GM19463 (cell line): Measurements from ENCODE around the gene DCLK2.

ENCODE experiments used
- ATAC-seq: cut with Tn5 transposase; IDR thresholded peaks from one replicate; pipeline ENCODE4 v1.9.1; 2021; ENCODE audit warnings: mild to moderate bottlenecking, moderate library complexity; ENCODE audit not compliant: unreplicated experiment

DCLK2 gene

GRCh38 chr4:150234246-150234645 is 156.0 kb downstream of the DCLK2 start:
- no peak for ATAC-seq

DNA sequence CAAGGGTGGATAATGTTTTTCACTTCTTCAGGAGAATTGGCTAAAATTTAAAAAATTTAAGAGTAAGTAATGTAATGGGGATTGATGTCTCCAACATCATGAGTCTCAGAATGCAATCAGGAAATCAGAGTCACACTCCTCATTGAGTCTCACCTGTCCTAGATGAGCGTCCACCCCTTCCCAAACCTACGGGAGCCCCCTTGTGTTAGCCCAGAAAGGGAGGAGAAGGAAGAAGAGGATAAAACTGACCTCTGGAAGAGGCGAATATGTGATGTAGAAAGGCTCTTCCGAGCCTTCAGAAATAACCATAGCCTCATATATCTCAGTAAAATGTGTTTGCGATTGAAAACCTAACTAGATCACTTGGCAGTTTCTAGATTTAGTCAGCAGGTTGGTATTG is 157.1 kb downstream of the DCLK2 start:
- ATAC-seq, result no peak

DNA sequence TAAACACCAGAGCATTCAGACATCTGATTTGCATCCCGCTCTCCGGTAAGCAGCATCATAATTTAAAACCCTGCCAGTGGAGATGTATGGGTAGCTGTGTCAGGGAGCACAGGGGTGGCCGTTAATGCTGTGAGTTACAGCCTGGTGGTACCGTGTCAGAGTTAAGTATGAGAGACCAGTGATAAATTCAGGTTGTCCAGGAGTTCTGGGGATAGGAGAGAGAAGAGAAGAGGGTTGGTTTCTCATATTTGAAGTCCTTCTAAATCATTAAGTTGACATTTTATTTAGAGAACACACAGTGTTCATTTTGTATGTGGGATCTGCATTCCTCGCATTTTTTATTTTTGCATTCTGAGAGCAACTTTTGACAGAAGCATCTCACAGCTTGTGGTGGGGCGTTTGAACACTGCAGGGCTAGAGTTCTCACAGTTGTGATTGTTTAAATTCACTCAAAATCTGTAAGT is 157.6 kb downstream of the DCLK2 start:
- no peak for ATAC-seq

GRCh38 chr4:150236626-150237025 is 158.4 kb downstream of the DCLK2 start:
- ATAC-seq, result no peak

DNA sequence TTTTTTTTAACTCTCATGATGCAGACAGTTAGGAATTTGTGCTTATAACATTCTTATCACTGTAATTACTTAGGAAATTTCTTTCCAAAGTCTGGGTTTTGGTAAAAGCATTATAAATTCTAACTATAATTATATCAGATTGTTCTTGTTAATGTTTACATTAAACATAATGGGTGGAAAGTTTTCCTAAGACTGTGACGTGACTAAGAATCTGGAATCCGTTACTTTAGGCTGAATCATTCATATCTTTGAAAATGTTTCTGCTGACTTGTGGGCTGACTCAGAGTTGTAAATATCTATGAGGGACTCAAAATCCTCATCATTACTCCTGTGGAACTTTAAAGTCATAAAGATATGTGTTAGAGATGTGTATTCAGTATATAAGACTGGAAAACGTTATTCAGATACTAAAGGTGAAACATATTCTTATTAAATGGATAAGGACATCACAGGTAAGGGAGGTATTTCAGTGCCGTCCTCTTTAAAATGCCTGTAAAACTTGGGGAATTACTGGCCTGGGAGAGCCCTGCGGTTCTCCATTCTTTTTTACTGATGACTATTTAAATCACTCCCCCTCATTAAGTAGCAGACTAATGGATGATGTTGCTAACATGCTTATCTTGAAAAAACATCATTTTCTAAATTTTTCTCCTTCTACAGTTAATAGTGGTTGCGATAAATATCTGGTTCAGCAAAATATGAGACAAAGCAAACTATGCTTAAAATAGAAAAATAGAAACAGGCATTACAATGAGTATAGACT is 159.0 kb downstream of the DCLK2 start:
- ATAC-seq, result no peak

GRCh38 chr4:150238591-150238990 is 160.3 kb downstream of the DCLK2 start:
- no peak for ATAC-seq

DNA sequence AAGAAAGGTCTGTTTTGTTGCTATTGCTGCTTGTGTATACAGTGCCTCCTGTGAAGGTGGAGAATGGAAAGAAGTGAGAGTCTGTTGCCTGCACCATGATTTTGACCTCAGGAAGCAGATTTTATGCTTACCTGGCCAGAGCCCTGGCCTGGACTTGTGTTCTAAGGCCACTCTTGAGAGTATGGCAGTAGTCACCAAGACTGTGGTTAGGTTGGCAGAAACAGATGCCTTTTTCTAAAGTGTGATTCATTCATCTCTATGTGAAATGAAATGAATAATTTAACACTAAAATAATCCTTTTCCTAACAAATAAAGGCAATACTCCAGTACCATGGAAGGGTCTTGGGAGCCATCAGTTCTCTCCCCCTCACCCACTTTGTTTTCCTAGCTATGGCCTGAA is 161.8 kb downstream of the DCLK2 start:
- no peak for ATAC-seq

DNA sequence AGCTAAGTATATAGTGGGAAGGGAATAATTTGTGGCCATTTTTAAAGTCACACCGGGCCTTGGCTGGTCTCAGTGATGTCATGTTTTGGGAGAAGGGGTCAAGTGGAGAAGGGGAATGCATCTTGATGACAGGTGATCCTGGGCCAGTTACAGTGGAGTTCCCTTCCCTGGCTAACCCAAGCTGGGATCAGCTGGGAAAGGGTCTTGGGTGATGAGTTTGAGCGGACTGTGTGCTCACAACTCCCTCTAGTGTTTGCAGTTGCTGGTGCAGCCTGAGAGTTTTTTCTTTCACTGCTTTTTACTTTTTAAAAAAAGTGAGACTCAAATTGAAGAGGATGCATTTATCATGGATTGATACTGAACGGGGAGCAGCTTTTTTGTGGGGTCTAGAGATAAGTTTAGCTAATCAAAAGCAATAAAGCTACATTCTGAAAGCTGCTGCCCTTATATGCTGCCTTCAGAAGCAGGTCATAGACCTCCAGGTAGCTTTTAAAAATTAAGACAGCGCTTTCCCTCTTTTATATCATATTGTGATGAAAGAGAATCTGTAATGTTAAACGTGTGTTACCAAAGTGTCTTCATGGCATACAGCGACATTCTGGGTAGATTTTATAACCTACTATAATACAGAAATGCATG is 164.7 kb downstream of the DCLK2 start:
- ATAC-seq, result peak; percentile 53

- ATAC-seq, result no peak
These were observed 165.7 kb downstream of the DCLK2 start for GRCh38 chr4:150243932-150244331.

DNA sequence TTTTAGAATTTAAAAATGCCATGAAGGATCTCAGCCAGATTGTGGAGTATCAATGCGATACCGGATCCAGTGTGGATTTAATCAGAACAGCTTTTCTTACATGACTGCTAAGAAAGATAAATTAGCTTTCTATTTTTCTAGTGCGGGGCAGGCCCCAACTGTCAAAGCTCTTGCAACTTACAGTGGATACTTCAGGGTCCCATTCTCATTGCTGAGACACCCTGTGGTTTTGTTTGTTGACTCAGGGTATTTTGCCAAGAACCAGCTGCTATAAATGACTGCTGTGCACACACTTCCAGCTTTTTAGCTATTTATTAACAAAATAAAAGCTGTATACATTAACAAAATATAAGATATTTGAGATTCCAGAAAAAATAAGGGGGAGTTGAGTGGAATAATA is 166.4 kb downstream of the DCLK2 start:
- no peak for ATAC-seq

DNA sequence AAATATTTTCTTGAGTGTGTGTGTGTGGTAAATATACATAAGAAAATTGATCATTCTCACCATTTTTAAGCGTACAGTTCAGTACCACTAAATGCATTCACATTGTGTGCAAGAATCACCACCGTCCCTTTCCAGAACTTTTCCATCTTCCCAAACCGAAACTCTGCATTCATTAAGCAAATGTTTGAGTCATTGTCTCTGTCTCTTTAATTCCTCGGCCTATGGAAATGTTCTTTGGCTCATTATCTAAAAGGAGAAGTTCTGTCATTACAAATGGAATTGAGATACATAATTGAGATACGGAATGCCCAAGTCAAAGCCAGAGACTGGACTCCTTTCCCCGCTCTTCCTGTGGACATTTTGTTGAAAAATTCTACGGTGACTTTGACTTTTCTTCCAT is 168.9 kb downstream of the DCLK2 start:
- ATAC-seq, result no peak

DNA sequence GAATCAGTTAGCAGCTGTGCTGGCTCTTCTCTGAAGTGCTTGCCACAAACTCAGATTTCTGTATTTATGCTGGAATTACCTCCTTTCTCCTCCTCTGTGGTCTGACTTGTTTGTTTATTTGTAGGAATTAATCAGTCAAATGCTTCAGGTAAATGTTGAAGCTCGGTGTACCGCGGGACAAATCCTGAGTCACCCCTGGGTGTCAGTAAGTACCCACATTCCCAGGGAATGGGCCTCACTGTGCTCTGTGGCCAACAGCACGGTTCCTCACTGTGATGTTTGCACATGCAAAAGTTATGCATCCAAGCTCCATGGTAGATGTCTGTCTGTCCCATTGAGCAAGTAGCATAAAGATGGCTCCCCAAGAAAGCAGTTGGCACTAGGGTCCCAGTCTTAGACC is 169.9 kb downstream of the DCLK2 start:
- ATAC-seq, result no peak

- no peak for ATAC-seq
These were observed 172.2 kb downstream of the DCLK2 start for GRCh38 chr4:150250293-150250997.

- no peak for ATAC-seq
These were observed 172.9 kb downstream of the DCLK2 start for GRCh38 chr4:150250998-150251651.

- ATAC-seq, result no peak
These were observed 173.5 kb downstream of the DCLK2 start for GRCh38 chr4:150251752-150252190.

GRCh38 chr4:150252306-150252705 is 174.1 kb downstream of the DCLK2 start:
- ATAC-seq, result no peak

DNA sequence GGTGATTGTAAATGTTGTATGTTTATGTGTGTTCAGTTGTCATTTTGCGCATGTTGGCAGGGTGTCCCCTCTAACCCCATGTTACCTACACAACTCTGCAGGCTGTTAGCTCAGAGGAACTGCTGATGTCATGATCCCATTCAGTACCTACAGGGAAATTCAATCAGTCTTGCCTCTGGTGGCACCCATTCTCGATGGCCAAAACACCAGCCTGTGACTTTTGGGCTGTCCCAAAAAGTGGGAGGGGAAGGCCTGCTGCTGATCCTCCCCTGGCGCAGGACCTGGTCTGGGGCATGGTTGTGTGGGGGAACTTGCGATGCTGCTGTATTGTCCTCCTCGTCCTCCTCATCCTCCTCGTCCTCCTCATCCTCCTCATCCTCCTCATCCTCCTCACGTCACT is 174.5 kb downstream of the DCLK2 start:
- no peak for ATAC-seq

GRCh38 chr4:150253416-150253815 is 175.2 kb downstream of the DCLK2 start:
- no peak for ATAC-seq

DNA sequence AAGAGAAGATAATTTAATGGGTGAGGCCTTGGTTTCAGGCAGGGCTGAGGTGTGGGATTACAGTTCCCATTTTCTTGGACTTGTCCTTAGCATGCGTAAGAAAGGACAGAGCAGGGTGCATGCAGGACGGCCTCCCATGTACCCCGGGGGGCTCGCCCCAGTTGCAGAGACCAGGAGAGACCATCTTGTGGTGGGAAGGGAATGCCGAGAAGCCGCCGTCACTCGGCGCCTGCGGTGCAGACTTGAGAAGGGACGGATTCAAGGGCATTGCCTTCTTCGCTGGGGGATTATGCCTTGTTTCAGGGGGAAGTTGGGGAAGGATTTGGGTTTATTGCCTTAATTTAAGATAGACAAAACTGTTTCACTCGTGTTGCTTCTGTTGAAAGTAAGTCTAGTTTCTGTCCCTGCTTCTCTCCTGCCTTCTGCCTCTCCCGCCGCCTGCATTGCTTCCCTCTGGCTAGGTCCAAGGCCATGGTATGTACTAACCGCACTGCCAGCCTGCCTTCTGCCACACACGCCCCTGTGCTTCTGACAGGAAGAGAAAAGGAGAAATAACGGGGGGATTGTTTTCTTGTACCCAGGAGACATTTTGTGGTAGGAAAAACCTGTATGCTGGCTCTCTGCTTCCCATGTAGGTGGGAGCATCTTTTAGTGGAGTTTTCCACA is 175.9 kb downstream of the DCLK2 start:
- ATAC-seq, result no peak

DNA sequence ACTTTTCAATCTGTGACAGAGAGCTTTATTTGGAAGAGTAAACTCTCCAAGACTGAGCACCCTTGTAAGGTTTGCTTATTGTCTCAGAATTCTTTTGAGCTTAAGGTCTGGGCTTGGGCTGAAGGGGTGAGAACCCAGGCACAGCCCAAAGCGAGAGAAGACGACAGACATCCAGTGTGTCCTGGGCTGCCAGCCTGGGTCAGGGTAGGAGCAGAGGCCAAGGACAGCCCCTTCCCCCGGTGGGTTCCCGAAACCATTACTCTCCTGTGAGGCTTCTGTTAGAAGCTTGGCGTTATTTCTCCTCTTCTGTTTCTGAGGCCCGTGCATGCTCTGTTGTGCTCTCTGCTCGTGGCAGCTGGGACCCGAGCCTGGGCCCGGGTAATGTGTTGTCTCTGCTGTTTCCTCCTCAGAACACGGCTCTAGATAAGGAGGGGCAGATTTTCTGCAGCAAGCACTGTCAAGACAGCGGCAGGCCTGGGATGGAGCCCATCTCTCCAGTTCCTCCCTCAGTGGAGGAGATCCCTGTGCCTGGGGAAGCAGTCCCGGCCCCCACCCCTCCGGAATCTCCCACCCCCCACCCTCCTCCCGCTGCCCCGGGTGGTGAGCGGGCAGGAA is 177.5 kb downstream of the DCLK2 start:
- ATAC-seq, result no peak
